ENCODE measurements around the gene PNMA6E.

DNA sequence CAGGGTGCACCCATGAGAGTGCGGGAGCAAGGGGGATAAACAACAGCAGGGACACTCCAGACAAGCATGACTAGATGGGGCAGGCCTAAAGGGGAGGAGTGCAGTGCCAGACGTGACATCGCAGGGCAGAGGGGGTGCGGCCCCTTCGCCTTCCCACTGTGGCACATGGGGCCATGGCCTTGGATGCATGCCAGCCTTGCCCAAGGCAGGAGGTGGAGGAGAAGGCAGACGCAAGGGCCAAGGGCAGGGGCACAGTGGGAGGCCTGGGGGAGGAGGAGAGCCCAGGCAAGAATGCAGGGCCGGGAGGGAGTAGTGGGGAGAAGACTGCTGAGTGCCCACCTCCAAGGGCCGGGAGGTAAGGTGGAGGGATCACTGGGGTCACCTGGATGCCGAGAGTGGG, 21.6 kb downstream of the PNMA6E start:
- TF ChIP-seq, protein P1, sequence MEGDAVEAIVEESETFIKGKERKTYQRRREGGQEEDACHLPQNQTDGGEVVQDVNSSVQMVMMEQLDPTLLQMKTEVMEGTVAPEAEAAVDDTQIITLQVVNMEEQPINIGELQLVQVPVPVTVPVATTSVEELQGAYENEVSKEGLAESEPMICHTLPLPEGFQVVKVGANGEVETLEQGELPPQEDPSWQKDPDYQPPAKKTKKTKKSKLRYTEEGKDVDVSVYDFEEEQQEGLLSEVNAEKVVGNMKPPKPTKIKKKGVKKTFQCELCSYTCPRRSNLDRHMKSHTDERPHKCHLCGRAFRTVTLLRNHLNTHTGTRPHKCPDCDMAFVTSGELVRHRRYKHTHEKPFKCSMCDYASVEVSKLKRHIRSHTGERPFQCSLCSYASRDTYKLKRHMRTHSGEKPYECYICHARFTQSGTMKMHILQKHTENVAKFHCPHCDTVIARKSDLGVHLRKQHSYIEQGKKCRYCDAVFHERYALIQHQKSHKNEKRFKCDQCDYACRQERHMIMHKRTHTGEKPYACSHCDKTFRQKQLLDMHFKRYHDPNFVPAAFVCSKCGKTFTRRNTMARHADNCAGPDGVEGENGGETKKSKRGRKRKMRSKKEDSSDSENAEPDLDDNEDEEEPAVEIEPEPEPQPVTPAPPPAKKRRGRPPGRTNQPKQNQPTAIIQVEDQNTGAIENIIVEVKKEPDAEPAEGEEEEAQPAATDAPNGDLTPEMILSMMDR (IDR thresholded peaks at IDR 0.05), result no peak
- TF ChIP-seq POLR2A (IDR thresholded peaks at IDR 0.05), result no peak
